Measurements from ENCODE around the gene S100A7. TPM values are rescaled to one million over a fixed set of nuclear protein-coding genes. Genes with fewer than 3 reads are reported as not detected.
"Not testable (repeated sequence)": the region's sequence is repeated elsewhere in the genome, so short reads cannot be mapped to it uniquely, and the experiment has no call there.

The S100A7 gene
- total and polyA plus RNA-seq, 4 donors, result not detected

- TF ChIP-seq YY1 (IDR thresholded peaks at IDR 0.05) (no peak), HNF4G (IDR thresholded peaks at IDR 0.05) (no peak), SP1 (IDR thresholded peaks at IDR 0.05) (no peak), JUND (IDR thresholded peaks at IDR 0.05) (no peak), ZBTB33 (IDR thresholded peaks at IDR 0.05) (no peak), FOXA1 (IDR thresholded peaks at IDR 0.05) (no peak), FOXA2 (IDR thresholded peaks at IDR 0.05) (no peak), NR2F2 (IDR thresholded peaks at IDR 0.05) (no peak), EGR1 (IDR thresholded peaks at IDR 0.05; ENCODE audit: low read depth in 2 of 2) (no peak), RAD21 (IDR thresholded peaks at IDR 0.05) (no peak), MAX (IDR thresholded peaks at IDR 0.05) (no peak)
- peaks cover 0 to 3% (median under 1%) of the 10 kb centered on the region in 4 donors for H3K9me3 ChIP-seq (ENCODE audit: control insufficient read depth in 4 of 4, low read length in 3 of 4)
- H3K27me3 ChIP-seq (ENCODE audit: control insufficient read depth in 4 of 4, insufficient read depth in 4 of 4, low read length in 3 of 4), result no peaks in the 10 kb centered on the region
- H3K4me3 ChIP-seq (ENCODE audit: low read depth in 1 of 3, low read length in 3 of 3), result no peak within 1 kb of the TSS
- H3K9ac ChIP-seq (ENCODE audit: low read depth in 1 of 2, low read length in 2 of 2), result no peak within 1 kb of the TSS
- H3K4me1 ChIP-seq (ENCODE audit: control insufficient read depth in 4 of 4, insufficient read depth in 4 of 4, low read length in 3 of 4), result no peaks in the 10 kb centered on the region
- H3K36me3 ChIP-seq (ENCODE audit: control insufficient read depth in 4 of 4, insufficient read depth in 3 of 4, low read depth in 1 of 4, low read length in 3 of 4), result no peaks in the 10 kb centered on the region
- H3K27ac ChIP-seq (ENCODE audit: low read depth in 1 of 2, low read length in 2 of 2), result no peak within 1 kb of the TSS
- 66% methylated on average over 6 of the region's 6 CpGs for WGBS
- DNase-seq (ENCODE audit: low spot score), result no peak
Measured at GRCh38 chr1:153415850-153416570, 44.4 kb downstream of the S100A7 start, which contains the start of gene S100A7A. S100A7A (plus strand) TSS chr1:153416520; CDS start chr1:153418083, 1,563 bp downstream.

- not testable (repeated sequence) for H3K27me3 ChIP-seq (ENCODE audit: control insufficient read depth in 4 of 4, insufficient read depth in 4 of 4, low read length in 3 of 4); H3K36me3 ChIP-seq (ENCODE audit: control insufficient read depth in 4 of 4, insufficient read depth in 3 of 4, low read depth in 1 of 4, low read length in 3 of 4); H3K4me3 ChIP-seq (ENCODE audit: low read depth in 1 of 3, low read length in 3 of 3); H3K9me3 ChIP-seq (ENCODE audit: control insufficient read depth in 4 of 4, low read length in 3 of 4); H3K27ac ChIP-seq (ENCODE audit: low read depth in 1 of 2, low read length in 2 of 2); DNase-seq (ENCODE audit: low spot score); H3K9ac ChIP-seq (ENCODE audit: low read depth in 1 of 2, low read length in 2 of 2); H3K4me1 ChIP-seq (ENCODE audit: control insufficient read depth in 4 of 4, insufficient read depth in 4 of 4, low read length in 3 of 4)
Measured at GRCh38 chr1:153413961-153414360, 46.5 kb downstream of the S100A7 start.

Other genes starting within 250 kb of the S100A7 start
- gene PRR9, start 243.1 kb downstream of the S100A7 start, total RNA-seq, result not detected
- gene PRR9, start 243.1 kb downstream of the S100A7 start, polyA plus RNA-seq, result not detected
- not detected for gene LORICRIN, start 201.0 kb downstream of the S100A7 start, total RNA-seq
- not detected for gene LORICRIN, start 201.0 kb downstream of the S100A7 start, polyA plus RNA-seq
- not detected for gene PGLYRP3, start 147.7 kb downstream of the S100A7 start, total RNA-seq
- not detected for gene PGLYRP3, start 147.7 kb downstream of the S100A7 start, polyA plus RNA-seq
- not detected for gene PGLYRP4, start 111.8 kb downstream of the S100A7 start, total RNA-seq
- not detected for gene PGLYRP4, start 111.8 kb downstream of the S100A7 start, polyA plus RNA-seq
- gene S100A9, start 102.8 kb downstream of the S100A7 start, total RNA-seq, result 100 to 1,000 TPM; 191 to 603 TPM
- 100 to 1,000 TPM in 1 of 2 donors, 10 to 100 TPM in 1; 35.0 to 125 TPM for gene S100A9, start 102.8 kb downstream of the S100A7 start, polyA plus RNA-seq
- 10 to 100 TPM; 19.5 to 35.2 TPM for gene S100A12, start 85.0 kb downstream of the S100A7 start, total RNA-seq
- 1 to 10 TPM; 3.3 to 4.7 TPM for gene S100A12, start 85.0 kb downstream of the S100A7 start, polyA plus RNA-seq
- gene S100A8, start 69.6 kb downstream of the S100A7 start, total RNA-seq, result 10 to 100 TPM; 38.4 to 99.3 TPM
- gene S100A8, start 69.6 kb downstream of the S100A7 start, polyA plus RNA-seq, result 10 to 100 TPM; 40.4 to 43.4 TPM
- gene S100A7A, start 44.1 kb downstream of the S100A7 start, total RNA-seq, result not detected
- gene S100A7A, start 44.1 kb downstream of the S100A7 start, polyA plus RNA-seq, result not detected
- 100 to 1,000 TPM in 1 of 2 donors, 1 to 10 TPM in 1; 5.7 to 124 TPM for gene S100A6, start 75.3 kb upstream of the S100A7 start, total RNA-seq
- gene S100A6, start 75.3 kb upstream of the S100A7 start, polyA plus RNA-seq, result 10 to 100 TPM; 27.3 to 30.0 TPM
- gene S100A5, start 80.3 kb upstream of the S100A7 start, total RNA-seq, result not detected
- not detected for gene S100A5, start 80.3 kb upstream of the S100A7 start, polyA plus RNA-seq
- 10 to 100 TPM in 1 of 2 donors, 1 to 10 TPM in 1; 4.8 to 69.8 TPM for gene S100A4, start 85.2 kb upstream of the S100A7 start, total RNA-seq
- gene S100A4, start 85.2 kb upstream of the S100A7 start, polyA plus RNA-seq, result 10 to 100 TPM; 16.3 to 17.1 TPM
- gene S100A3, start 88.6 kb upstream of the S100A7 start, total RNA-seq, result not detected
- gene S100A3, start 88.6 kb upstream of the S100A7 start, polyA plus RNA-seq, result not detected
- gene S100A2, start 105.2 kb upstream of the S100A7 start, total RNA-seq, result not detected
- under 1 TPM; 0.22 to 0.67 TPM for gene S100A2, start 105.2 kb upstream of the S100A7 start, polyA plus RNA-seq
- gene S100A16, start 152.5 kb upstream of the S100A7 start, total RNA-seq, result 10 to 100 TPM; 27.3 to 53.6 TPM
- 100 to 1,000 TPM; 110 to 142 TPM for gene S100A16, start 152.5 kb upstream of the S100A7 start, polyA plus RNA-seq
- 1 to 10 TPM; 1.7 to 4.4 TPM for gene S100A14, start 155.7 kb upstream of the S100A7 start, total RNA-seq
- 1 to 10 TPM; 2.3 to 4.3 TPM for gene S100A14, start 155.7 kb upstream of the S100A7 start, polyA plus RNA-seq
- gene S100A13, start 166.9 kb upstream of the S100A7 start, total RNA-seq, result 10 to 100 TPM in 1 of 2 donors, 1 to 10 TPM in 1; 5.3 to 10.8 TPM
- 10 to 100 TPM; 20.5 to 23.0 TPM for gene S100A13, start 166.9 kb upstream of the S100A7 start, polyA plus RNA-seq
- gene S100A1, start 167.8 kb upstream of the S100A7 start, total RNA-seq, result under 1 TPM; 0.33 TPM
- under 1 TPM; 0.21 to 0.25 TPM for gene S100A1, start 167.8 kb upstream of the S100A7 start, polyA plus RNA-seq
- 10 to 100 TPM; 26.8 to 30.9 TPM for gene CHTOP, start 173.4 kb upstream of the S100A7 start, total RNA-seq
- gene CHTOP, start 173.4 kb upstream of the S100A7 start, polyA plus RNA-seq, result 10 to 100 TPM; 16.4 to 21.9 TPM
- gene SNAPIN, start 198.1 kb upstream of the S100A7 start, total RNA-seq, result 10 to 100 TPM; 21.8 to 30.5 TPM
- 10 to 100 TPM; 20.0 to 26.6 TPM for gene SNAPIN, start 198.1 kb upstream of the S100A7 start, polyA plus RNA-seq
- 10 to 100 TPM; 50.7 to 84.2 TPM for gene ILF2, start 210.3 kb upstream of the S100A7 start, total RNA-seq
- gene ILF2, start 210.3 kb upstream of the S100A7 start, polyA plus RNA-seq, result 10 to 100 TPM; 28.7 to 52.3 TPM
- gene NPR1, start 218.0 kb upstream of the S100A7 start, total RNA-seq, result 10 to 100 TPM in 1 of 2 donors, 1 to 10 TPM in 1; 4.7 to 15.8 TPM
- gene NPR1, start 218.0 kb upstream of the S100A7 start, polyA plus RNA-seq, result 10 to 100 TPM in 1 of 2 donors, 1 to 10 TPM in 1; 2.8 to 12.6 TPM

All from liver (tissue), 9 donors.